C4-2B (cell line): ENCODE data around the gene SFT2D2.

Source experiments
- ZFX ChIP-seq: fragments of 450-650 bp; IDR thresholded peaks from 2 replicates; pipeline ENCODE4 v1.6.1; 2017
- TF ChIP-seq, protein P1 (sequence below): fragments of 450-650 bp; conservative IDR thresholded peaks from 2 replicates; pipeline ENCODE4 v1.5.1; 2017; ENCODE audit warnings: mild to moderate bottlenecking

DNA sequence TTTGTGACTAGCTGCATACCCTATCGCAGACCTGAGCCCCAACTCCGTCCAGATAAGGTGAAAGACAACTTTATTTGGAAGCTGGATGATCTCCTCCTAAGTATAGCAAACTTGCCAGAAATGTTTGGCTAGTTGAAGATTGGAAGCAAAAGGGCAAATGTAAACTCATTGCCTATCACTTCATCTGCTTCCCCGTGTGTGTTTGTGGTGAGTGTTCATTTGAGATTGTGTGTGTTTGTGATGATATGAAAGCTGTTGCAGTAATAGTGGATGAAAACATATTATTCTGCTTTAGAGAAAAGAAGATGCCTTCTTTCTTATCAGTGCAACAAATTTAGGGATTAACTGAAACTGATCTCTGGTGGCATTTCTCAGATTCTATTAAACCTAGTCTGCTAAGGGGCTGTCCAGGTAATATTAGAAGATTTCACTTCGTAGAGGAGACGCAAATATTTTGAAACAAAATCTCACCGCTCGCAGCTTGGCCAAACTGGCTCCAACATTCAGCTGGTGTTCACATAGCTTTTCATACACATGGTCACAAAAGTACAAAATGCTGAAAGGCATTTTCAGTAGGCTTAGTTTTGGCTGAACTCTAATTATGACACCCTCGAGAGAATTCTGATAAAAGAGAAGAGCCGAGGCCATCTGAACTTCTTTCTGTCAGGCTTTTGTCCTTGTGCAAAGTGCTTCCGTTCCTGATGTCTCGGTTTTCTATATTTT is 56.0 kb downstream of the SFT2D2 start:
- TF ChIP-seq, protein P1, sequence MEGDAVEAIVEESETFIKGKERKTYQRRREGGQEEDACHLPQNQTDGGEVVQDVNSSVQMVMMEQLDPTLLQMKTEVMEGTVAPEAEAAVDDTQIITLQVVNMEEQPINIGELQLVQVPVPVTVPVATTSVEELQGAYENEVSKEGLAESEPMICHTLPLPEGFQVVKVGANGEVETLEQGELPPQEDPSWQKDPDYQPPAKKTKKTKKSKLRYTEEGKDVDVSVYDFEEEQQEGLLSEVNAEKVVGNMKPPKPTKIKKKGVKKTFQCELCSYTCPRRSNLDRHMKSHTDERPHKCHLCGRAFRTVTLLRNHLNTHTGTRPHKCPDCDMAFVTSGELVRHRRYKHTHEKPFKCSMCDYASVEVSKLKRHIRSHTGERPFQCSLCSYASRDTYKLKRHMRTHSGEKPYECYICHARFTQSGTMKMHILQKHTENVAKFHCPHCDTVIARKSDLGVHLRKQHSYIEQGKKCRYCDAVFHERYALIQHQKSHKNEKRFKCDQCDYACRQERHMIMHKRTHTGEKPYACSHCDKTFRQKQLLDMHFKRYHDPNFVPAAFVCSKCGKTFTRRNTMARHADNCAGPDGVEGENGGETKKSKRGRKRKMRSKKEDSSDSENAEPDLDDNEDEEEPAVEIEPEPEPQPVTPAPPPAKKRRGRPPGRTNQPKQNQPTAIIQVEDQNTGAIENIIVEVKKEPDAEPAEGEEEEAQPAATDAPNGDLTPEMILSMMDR: no peak
- no peak for TF ChIP-seq ZFX
